ENCODE measurements around the gene GTSE1.

GTSE1 gene

DNA sequence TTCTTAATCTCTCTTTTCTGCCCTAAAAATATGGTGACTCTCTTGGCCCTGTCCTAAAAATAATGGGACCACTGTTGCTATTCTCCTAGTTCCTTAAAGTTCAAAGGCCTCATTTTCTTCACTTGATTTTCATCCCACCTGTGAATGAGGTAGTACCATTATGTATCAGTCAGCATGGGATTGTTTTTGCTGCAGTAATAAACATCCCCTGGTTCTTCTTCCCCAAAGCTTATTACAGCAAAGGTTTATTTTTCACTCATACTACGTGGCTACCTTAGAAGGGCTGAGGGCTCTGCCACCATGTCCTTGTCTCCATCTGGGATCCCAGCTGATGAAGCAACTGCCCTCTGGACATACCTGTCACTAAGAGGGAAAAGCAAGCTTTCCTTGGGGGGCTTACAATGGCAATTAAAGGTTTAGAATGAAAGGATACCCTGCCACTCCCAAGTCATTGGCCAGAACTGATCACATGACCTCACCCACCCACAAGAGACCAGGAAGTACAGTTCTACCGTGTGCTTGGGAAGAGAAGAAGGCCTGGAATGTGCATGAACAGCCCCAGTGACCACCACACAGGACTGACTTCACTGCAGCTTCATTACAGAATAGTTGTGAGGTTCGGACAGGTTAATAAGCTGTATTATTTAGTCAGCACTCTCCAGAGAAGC is 21.1 kb upstream of the GTSE1 start:
- Histone ChIP-seq H3K4me1 (ENCODE audit: control insufficient read depth, insufficient read depth, low read length) (no peaks in the 10 kb centered on the region), H3K36me3 (ENCODE audit: control insufficient read depth, insufficient read depth, low read length) (peaks cover 69% of the 10 kb centered on the region), H3K9ac (ENCODE audit: low read depth, low read length) (no peak overlapping the region), H3K27me3 (ENCODE audit: control insufficient read depth, insufficient read depth, low read length) (no peaks in the 10 kb centered on the region), H3K9me3 (ENCODE audit: control insufficient read depth, insufficient read depth, low read length) (no peaks in the 10 kb centered on the region), H3K27ac (ENCODE audit: low read depth, low read length) (no peak overlapping the region), H3K4me3 (ENCODE audit: low read depth, low read length) (no peak overlapping the region)

GRCh38 chr22:46276563-46276962 is 20.1 kb upstream of the GTSE1 start:
- H3K9me3 ChIP-seq (ENCODE audit: control insufficient read depth, insufficient read depth, low read length): no peaks in the 10 kb centered on the region
- peaks cover 78% of the 10 kb centered on the region for H3K36me3 ChIP-seq (ENCODE audit: control insufficient read depth, insufficient read depth, low read length)
- H3K9ac ChIP-seq (ENCODE audit: low read depth, low read length): no peak overlapping the region
- no peak overlapping the region for H3K27ac ChIP-seq (ENCODE audit: low read depth, low read length)
- H3K4me3 ChIP-seq (ENCODE audit: low read depth, low read length): no peak overlapping the region
- H3K4me1 ChIP-seq (ENCODE audit: control insufficient read depth, insufficient read depth, low read length): no peaks in the 10 kb centered on the region
- no peaks in the 10 kb centered on the region for H3K27me3 ChIP-seq (ENCODE audit: control insufficient read depth, insufficient read depth, low read length)

DNA sequence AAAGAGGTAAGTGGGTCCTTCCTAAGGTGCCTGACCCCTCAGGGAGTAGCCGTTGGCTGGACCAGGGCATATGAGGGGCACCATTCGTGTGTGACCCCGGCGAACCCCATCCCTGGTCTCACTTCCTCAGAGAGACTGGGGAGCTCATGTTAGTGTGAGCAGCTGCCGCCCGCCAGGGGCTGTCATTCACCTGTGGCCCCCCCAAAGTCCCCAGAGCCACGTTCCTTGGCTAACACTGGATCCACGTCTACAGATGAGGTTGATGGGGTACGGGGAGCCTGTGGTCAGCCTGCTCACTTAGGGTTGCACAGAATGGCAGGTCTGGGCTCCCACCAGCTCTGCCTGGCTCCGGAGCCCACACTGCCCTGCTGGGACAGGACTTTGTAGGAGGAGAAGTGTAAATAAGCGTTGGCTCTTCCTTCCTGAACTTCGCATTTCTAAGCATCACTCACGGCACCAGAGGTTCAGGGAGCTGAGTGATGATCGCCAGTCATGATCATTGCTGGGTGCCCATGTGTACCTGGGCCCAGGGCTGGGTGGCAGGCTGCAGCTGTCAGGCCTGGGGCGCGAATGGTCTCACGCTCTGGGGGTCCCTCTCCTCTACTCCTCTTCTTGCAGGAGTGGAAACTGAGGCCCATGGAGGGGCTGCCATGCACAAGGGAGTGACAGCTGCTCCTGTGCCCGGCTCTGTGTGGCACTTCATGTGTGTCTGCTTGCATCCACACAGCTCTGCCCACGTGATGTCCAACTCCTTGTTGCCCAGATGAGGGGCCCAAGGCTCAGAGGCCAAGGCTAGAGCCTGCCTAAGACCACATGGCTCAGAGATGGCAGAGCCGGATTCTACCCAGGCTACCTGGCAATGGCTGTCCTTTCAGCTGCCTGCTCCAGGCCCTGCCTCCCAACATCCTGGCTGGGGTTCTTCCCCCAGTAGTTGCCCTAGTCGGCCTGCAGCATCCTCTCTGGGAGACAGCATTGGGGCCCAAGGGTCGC is 17.7 kb upstream of the GTSE1 start:
- no peaks in the 10 kb centered on the region for H3K9me3 ChIP-seq (ENCODE audit: control insufficient read depth, insufficient read depth, low read length)
- no peak overlapping the region for H3K27ac ChIP-seq (ENCODE audit: low read depth, low read length)
- H3K9ac ChIP-seq (ENCODE audit: low read depth, low read length): no peak overlapping the region
- no peak overlapping the region for H3K4me3 ChIP-seq (ENCODE audit: low read depth, low read length)
- no peaks in the 10 kb centered on the region for H3K4me1 ChIP-seq (ENCODE audit: control insufficient read depth, insufficient read depth, low read length)
- peaks cover 72% of the 10 kb centered on the region for H3K36me3 ChIP-seq (ENCODE audit: control insufficient read depth, insufficient read depth, low read length)
- no peaks in the 10 kb centered on the region for H3K27me3 ChIP-seq (ENCODE audit: control insufficient read depth, insufficient read depth, low read length)

DNA sequence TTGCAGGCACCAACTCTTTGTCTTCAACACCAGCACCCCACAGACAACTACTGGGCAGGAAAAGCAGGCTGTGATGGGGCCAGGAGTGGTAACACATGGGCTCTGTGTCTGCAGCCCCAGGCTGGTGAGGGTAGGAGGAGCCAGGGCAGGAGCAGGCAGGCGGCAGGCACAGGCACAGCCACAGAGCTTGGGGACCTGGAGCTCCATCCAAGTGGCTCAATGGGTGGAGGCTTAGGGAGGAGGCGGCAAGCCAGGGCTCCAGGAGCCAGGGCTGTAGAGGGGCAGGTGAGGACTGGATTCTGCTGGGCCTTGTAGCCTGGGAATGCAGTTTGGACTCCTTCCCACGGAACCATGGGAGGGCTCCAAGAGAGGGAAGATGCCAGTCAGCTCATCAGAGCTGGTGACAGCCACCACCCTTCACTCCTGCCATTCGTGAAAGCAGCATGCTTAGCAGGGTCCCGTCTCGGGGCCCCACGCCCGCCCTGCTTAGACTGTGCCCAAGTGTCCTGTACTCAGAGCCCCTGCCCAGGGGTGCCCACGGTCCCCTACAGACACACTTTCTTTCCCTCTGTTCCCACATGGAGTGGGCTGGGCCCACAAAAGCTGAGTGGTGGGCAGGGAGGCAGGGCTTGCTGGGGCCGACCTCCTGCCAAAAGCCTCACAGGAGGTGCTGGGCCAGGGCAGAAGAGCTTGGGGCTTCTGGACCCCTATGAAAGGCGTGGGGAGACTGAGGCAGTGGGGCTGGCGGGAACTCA is 16.4 kb upstream of the GTSE1 start:
- Histone ChIP-seq H3K4me1 (ENCODE audit: control insufficient read depth, insufficient read depth, low read length) (no peaks in the 10 kb centered on the region), H3K36me3 (ENCODE audit: control insufficient read depth, insufficient read depth, low read length) (peaks cover 78% of the 10 kb centered on the region), H3K4me3 (ENCODE audit: low read depth, low read length) (no peak overlapping the region), H3K9ac (ENCODE audit: low read depth, low read length) (no peak overlapping the region), H3K9me3 (ENCODE audit: control insufficient read depth, insufficient read depth, low read length) (no peaks in the 10 kb centered on the region), H3K27ac (ENCODE audit: low read depth, low read length) (no peak overlapping the region), H3K27me3 (ENCODE audit: control insufficient read depth, insufficient read depth, low read length) (no peaks in the 10 kb centered on the region)

- Histone ChIP-seq H3K36me3 (ENCODE audit: control insufficient read depth, insufficient read depth, low read length) (peaks cover 73% of the 10 kb centered on the region), H3K9ac (ENCODE audit: low read depth, low read length) (no peak overlapping the region), H3K9me3 (ENCODE audit: control insufficient read depth, insufficient read depth, low read length) (no peaks in the 10 kb centered on the region), H3K4me3 (ENCODE audit: low read depth, low read length) (no peak overlapping the region), H3K4me1 (ENCODE audit: control insufficient read depth, insufficient read depth, low read length) (no peaks in the 10 kb centered on the region), H3K27ac (ENCODE audit: low read depth, low read length) (no peak overlapping the region), H3K27me3 (ENCODE audit: control insufficient read depth, insufficient read depth, low read length) (no peaks in the 10 kb centered on the region)
Measured at GRCh38 chr22:46280999-46281623, 15.6 kb upstream of the GTSE1 start.

DNA sequence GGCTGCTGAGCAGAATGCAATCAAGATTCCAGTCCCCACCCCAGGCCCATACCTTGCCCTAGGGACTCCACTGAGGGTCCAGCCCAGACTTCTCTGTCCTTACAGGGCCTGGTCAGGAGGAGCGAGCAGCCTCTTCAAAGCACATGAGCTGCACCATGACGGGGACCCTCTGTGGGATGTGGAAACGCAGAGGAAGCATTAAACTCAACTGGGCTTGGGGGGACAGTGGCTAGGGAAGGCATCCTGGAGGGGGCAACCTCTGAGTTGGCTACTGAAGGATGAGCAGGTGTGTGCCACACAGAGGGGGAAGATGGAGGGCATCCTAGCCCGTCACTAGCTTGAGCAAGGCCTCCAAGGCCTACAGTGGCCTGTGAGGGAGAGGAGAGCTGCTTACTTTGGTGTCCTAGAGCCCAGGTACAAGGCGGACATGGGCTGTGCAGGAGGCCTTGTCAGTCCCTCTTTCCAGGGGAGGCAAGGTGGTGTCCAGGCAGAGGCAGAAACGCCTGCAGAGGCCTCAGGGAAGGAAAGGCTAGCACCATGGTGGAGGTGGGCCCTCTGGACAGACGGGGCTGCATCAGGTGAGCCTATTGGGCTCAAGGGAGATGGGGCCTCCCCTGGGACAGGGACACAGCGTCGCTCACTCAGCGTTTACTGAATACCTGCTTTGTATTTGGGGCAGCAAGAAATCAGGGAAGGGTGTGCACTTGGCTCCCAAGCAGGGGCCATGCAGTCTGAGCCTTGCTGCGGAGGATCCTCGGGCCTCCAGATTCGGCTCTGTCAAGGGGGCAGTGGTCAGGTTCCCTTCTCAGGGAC is 14.6 kb upstream of the GTSE1 start:
- H3K9ac ChIP-seq (ENCODE audit: low read depth, low read length): no peak overlapping the region
- peaks cover 67% of the 10 kb centered on the region for H3K36me3 ChIP-seq (ENCODE audit: control insufficient read depth, insufficient read depth, low read length)
- no peaks in the 10 kb centered on the region for H3K27me3 ChIP-seq (ENCODE audit: control insufficient read depth, insufficient read depth, low read length)
- no peaks in the 10 kb centered on the region for H3K4me1 ChIP-seq (ENCODE audit: control insufficient read depth, insufficient read depth, low read length)
- no peak overlapping the region for H3K4me3 ChIP-seq (ENCODE audit: low read depth, low read length)
- no peaks in the 10 kb centered on the region for H3K9me3 ChIP-seq (ENCODE audit: control insufficient read depth, insufficient read depth, low read length)
- no peak overlapping the region for H3K27ac ChIP-seq (ENCODE audit: low read depth, low read length)

DNA sequence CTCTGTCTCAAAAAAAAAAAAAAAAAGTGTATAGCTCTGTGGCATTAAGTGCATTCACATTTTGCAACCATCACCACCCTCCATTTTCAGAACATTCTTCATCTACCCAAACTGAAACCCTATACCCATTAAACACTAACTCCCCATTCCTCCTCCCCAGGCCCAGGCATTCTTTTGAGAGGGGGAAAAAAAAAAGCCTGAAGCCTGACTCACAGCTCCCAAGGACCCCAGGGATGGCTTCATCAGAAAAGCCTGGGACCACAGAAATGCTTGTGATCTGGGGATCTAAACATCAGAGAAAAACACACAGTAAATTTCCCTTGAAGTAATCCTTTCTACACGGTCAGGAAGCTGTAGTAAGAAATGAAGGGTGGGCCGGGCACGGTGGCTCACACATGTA is 10.7 kb upstream of the GTSE1 start:
- Histone ChIP-seq H3K27ac (ENCODE audit: low read depth, low read length) (no peak overlapping the region), H3K9me3 (ENCODE audit: control insufficient read depth, insufficient read depth, low read length) (no peaks in the 10 kb centered on the region), H3K36me3 (ENCODE audit: control insufficient read depth, insufficient read depth, low read length) (peaks cover 35% of the 10 kb centered on the region), H3K4me1 (ENCODE audit: control insufficient read depth, insufficient read depth, low read length) (no peaks in the 10 kb centered on the region), H3K27me3 (ENCODE audit: control insufficient read depth, insufficient read depth, low read length) (no peaks in the 10 kb centered on the region), H3K9ac (ENCODE audit: low read depth, low read length) (no peak overlapping the region), H3K4me3 (ENCODE audit: low read depth, low read length) (no peak overlapping the region)

DNA sequence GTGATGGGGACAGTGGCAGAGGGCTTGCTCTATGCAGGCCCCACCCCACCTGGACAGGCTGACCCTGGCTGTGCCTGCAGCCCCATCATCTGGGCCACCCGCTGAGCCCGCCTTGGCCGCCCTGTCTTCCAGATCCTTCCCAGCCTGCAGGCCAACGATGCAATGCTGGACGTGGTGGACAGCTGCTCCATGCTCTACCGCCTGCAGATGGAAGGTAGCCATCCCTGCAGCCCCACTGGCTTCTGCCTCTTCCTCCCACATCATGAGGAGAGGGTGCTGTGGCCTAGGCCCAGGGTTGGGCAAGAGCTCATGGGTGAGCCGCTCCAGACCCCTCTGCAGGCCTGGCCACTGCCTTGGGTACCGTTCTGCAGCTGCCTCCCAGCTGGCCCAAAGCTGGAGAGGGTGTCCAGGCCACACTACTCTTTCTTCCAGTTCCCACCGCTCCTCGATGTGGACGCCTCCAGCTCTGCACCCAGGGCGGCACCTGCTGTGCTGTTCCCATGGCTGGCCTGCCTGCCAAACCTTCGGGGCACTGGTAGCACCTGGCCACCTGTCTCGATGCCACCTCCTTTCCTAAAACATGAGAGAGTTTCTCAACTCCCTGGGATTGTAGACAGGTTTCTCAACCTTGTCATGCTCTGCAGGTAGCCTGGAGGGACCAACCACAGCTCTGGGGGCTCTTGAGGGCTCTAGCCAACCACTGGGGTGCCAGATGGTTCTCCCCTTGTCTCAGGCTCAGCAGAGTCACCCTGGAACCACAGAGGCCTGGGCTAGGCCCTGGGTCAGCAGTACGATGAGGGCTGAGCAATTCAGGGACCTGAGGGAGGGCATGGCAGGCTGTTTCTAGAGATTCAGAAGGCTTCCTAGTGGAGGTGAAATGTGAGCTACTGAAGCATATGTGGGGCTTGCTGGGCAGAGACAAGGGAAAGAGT is 9.5 kb upstream of the GTSE1 start:
- H3K27ac ChIP-seq (ENCODE audit: low read depth, low read length): no peak overlapping the region
- no peaks in the 10 kb centered on the region for H3K9me3 ChIP-seq (ENCODE audit: control insufficient read depth, insufficient read depth, low read length)
- H3K9ac ChIP-seq (ENCODE audit: low read depth, low read length): no peak overlapping the region
- peaks cover 24% of the 10 kb centered on the region for H3K36me3 ChIP-seq (ENCODE audit: control insufficient read depth, insufficient read depth, low read length)
- H3K4me1 ChIP-seq (ENCODE audit: control insufficient read depth, insufficient read depth, low read length): no peaks in the 10 kb centered on the region
- no peaks in the 10 kb centered on the region for H3K27me3 ChIP-seq (ENCODE audit: control insufficient read depth, insufficient read depth, low read length)
- no peak overlapping the region for H3K4me3 ChIP-seq (ENCODE audit: low read depth, low read length)

- no peak overlapping the region for H3K27ac ChIP-seq (ENCODE audit: low read depth, low read length)
Measured at GRCh38 chr22:46287873-46288751, 8.6 kb upstream of the GTSE1 start.

More at GRCh38 chr22:46287873-46288751, 8.6 kb upstream of the GTSE1 start:
- Histone ChIP-seq H3K36me3 (ENCODE audit: control insufficient read depth, insufficient read depth, low read length) (peaks cover 19% of the 10 kb centered on the region), H3K4me1 (ENCODE audit: control insufficient read depth, insufficient read depth, low read length) (no peaks in the 10 kb centered on the region), H3K9me3 (ENCODE audit: control insufficient read depth, insufficient read depth, low read length) (no peaks in the 10 kb centered on the region), H3K4me3 (ENCODE audit: low read depth, low read length) (no peak overlapping the region), H3K27me3 (ENCODE audit: control insufficient read depth, insufficient read depth, low read length) (no peaks in the 10 kb centered on the region), H3K9ac (ENCODE audit: low read depth, low read length) (no peak overlapping the region)
